ENCODE data around the gene IGF2BP1.

GRCh38 chr17:49093131-49093530, 95.9 kb downstream of the IGF2BP1 start:
- TF ChIP-seq CTCF (conservative IDR thresholded peaks at IDR 0.05 in 1 of 2, IDR thresholded peaks at IDR 0.05 in 1 of 2; ENCODE audit: extremely low read depth in 1 of 2, insufficient read depth in 1 of 2, low read depth in 1 of 2, low read length in 2 of 2) (no peak), EZH2 (IDR thresholded peaks at IDR 0.05; ENCODE audit: borderline replicate concordance, low read length) (no peak)

Measured in mammary epithelial cell (primary cell).